Ovary (tissue), 9 donors: ENCODE measurements around the gene RAB33A. TPM values are rescaled to one million over a fixed set of nuclear protein-coding genes. Genes with fewer than 3 reads are reported as not detected.

Source experiments
- DNase-seq, 5 donors: peaks; one replicate each; pipeline ENCODE4 v3.0.0-alpha.2; 2019 to 2020
- H3K27ac ChIP-seq, 2 donors: fragments of 200-600 bp; one replicate each; pipeline versions ENCODE4 v1.5.1 to v1.8.0; 2019 to 2022
- H3K27me3 ChIP-seq: fragments of 200-600 bp; one replicate; pipeline ENCODE4 v1.8.0; 2022
- H3K36me3 ChIP-seq: fragments of 200-600 bp; sonication (generic); one replicate; pipeline ENCODE4 v1.5.1; 2019
- H3K4me1 ChIP-seq: one replicate; pipeline ENCODE4 v1.8.1; 2013; ENCODE audit warnings: mild to moderate bottlenecking, moderate library complexity; ENCODE audit not compliant: insufficient read depth
- H3K4me3 ChIP-seq: fragments of 200-600 bp; sonication (generic); one replicate; pipeline ENCODE4 v1.5.1; 2017
- H3K9me3 ChIP-seq, 2 donors: fragments of 200-600 bp in 1 of 2; sonication (generic) in 1 of 2; one replicate each; pipeline versions ENCODE4 v1.5.1 to v1.8.1; 2013 to 2019; ENCODE audit warnings: mild to moderate bottlenecking in 1 of 2, moderate library complexity in 1 of 2
- EP300 ChIP-seq: sonication (generic); formaldehyde crosslinking; IDR thresholded peaks from one replicate; pipeline ENCODE4 v1.6.1; 2017; ENCODE audit warnings: antibody characterized with exemption
- POLR2A ChIP-seq: fragments of 450-650 bp; IDR thresholded peaks from one replicate; pipeline ENCODE4 v1.6.1; 2017; ENCODE audit warnings: antibody characterized with exemption, mild to moderate bottlenecking, moderate library complexity
- WGBS, 3 donors: extraction: QIAGEN DNeasy Blood & Tissue Kit in 1 of 3; methylation state at CpG; one replicate each; pipeline versions ENCODE4 v1.1.5 to v1.1.7; 2013 to 2017; 5-methylcytosine and 5-hydroxymethylcytosine counted together
- intact Hi-C, 4 donors: fragments of 100-400 bp; cut with DNase I; formaldehyde crosslinking; loops; one replicate each; pipeline versions ENCODE4 v1.11.0 to v1.15.1; 2022 to 2023
- polyA plus RNA-seq, 2 donors: library from polyadenylated mRNA; stranded (reverse); fragments of 200-250 nt in 1 of 2; fragments of 350-450 nt in 1 of 2; fragmentation: Illumina TruSeq in 1 of 2; extraction: RNeasy Lipid Tissue Mini Kit (QIAGEN cat#74804) in 1 of 2; gene quantifications; one replicate each; pipeline ENCODE4 v1.2.3, GENCODE V29; 2013 to 2014
- total RNA-seq, 7 donors: library from RNA; depleted of rRNA in 2 of 7; stranded (reverse); fragments of >200 nt in 2 of 7; fragmentation: NEBNext Ultra II Directional in 3 of 7; extraction: Animal tissue kit (Norgen Biotek cat#: 25700) in 3 of 7; gene quantifications; one replicate each; pipeline versions ENCODE4 v1.1.0 to v1.2.4, GENCODE V29; 2016 to 2023
- TF ChIP-seq, protein P1 (sequence below), 3 donors: fragments of 450-650 bp in 2 of 3; fragments of 200-600 bp in 1 of 3; IDR thresholded peaks; one replicate each; pipeline versions ENCODE4 v1.5.1 to v1.8.0; 2016 to 2022; ENCODE audit warnings: antibody characterized with exemption in 3 of 3, mild to moderate bottlenecking in 1 of 3
- donor health status: DM: no; HTN: no; CAD: no; lungs with moderate emphysema.
- donor health status: DM: no; HTN: no; CAD: no.
- donor health status: Bipolar disorder and iron deficiency.
- donor health status: DM: yes; HTN: yes; CAD: no.
- donor health status: DM: no; HTN: no; CAD: no.
- donor health status: DM: yes; HTN: yes; CAD: no.

Gene RAB33A
- total and polyA plus RNA-seq, 9 donors, result 0.24 to 3.3 (median 1.8) TPM

- Histone ChIP-seq H3K9me3 (no peaks in the 10 kb centered on the region), H3K4me3 (no peak overlapping the region), H3K27me3 (no peaks in the 10 kb centered on the region), H3K36me3 (no peaks in the 10 kb centered on the region), H3K27ac (no peak overlapping the region), H3K4me1 (no peaks in the 10 kb centered on the region)
- TF ChIP-seq EP300, result no peak
- TF ChIP-seq POLR2A, result no peak
- TF ChIP-seq, protein P1, sequence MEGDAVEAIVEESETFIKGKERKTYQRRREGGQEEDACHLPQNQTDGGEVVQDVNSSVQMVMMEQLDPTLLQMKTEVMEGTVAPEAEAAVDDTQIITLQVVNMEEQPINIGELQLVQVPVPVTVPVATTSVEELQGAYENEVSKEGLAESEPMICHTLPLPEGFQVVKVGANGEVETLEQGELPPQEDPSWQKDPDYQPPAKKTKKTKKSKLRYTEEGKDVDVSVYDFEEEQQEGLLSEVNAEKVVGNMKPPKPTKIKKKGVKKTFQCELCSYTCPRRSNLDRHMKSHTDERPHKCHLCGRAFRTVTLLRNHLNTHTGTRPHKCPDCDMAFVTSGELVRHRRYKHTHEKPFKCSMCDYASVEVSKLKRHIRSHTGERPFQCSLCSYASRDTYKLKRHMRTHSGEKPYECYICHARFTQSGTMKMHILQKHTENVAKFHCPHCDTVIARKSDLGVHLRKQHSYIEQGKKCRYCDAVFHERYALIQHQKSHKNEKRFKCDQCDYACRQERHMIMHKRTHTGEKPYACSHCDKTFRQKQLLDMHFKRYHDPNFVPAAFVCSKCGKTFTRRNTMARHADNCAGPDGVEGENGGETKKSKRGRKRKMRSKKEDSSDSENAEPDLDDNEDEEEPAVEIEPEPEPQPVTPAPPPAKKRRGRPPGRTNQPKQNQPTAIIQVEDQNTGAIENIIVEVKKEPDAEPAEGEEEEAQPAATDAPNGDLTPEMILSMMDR (IDR thresholded peaks at IDR 0.05), result no peak
- intact Hi-C loops, result no loop called here
- no peak for DNase-seq
- WGBS, 3 donors, result 38 to 46% (median 42%) methylated on average over 2 of the region's 2 CpGs
These were observed 13.1 kb downstream of the RAB33A start for GRCh38 chrX:130184857-130185256.

- WGBS, 3 donors, result 41 to 51% (median 44%) methylated on average over 4 of the region's 4 CpGs
- no peak for TF ChIP-seq POLR2A
- TF ChIP-seq EP300, result no peak
- TF ChIP-seq, protein P1 (IDR thresholded peaks at IDR 0.05), result no peak
These were observed 14.9 kb downstream of the RAB33A start for GRCh38 chrX:130186651-130187050.

DNA sequence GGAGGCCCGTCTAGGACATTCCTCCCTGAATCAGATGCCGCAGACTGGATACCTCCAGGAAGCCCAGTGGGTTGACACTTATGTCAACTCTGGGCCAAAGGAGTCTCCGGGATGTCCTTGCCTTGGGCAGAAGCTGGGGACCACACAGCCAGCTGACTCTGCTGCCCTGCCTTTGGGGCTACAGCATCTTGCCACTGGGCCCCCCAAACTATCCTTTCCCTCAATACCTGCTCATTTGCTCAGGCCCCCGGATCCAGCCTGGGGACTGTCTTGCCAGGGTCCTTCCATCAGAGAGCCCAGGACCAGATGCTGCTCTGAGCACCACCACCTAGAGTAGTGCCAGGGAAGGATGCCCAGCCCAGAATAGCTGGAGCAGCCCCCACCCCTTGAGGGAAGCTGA is 19.0 kb downstream of the RAB33A start:
- intact Hi-C loops, result loop anchor here in 3 of 4 donors (5.0 to 10.0 kb wide), 3 partner anchors 108 to 266 kb away; no protein-coding TSS in a partner anchor
- no peak for DNase-seq
- Histone ChIP-seq H3K27me3 (no peaks in the 10 kb centered on the region), H3K9me3 (no peaks in the 10 kb centered on the region), H3K27ac (no peak overlapping the region), H3K4me3 (no peak overlapping the region), H3K36me3 (no peaks in the 10 kb centered on the region), H3K4me1 (no peaks in the 10 kb centered on the region)
- TF ChIP-seq EP300, result no peak
- TF ChIP-seq, protein P1 (IDR thresholded peaks at IDR 0.05), result no peak
- no peak for TF ChIP-seq POLR2A
- WGBS, 3 donors, result 81 to 88% (median 87%) methylated on average over 4 of the region's 4 CpGs

More at GRCh38 chrX:130186651-130187050, 14.9 kb downstream of the RAB33A start:
- intact Hi-C loops, result no loop called here
- no peak for DNase-seq
- no peaks in the 10 kb centered on the region for H3K27me3 ChIP-seq
- H3K36me3 ChIP-seq, result no peaks in the 10 kb centered on the region
- no peaks in the 10 kb centered on the region for H3K9me3 ChIP-seq
- no peak overlapping the region for H3K4me3 ChIP-seq
- no peak overlapping the region for H3K27ac ChIP-seq
- H3K4me1 ChIP-seq, result no peaks in the 10 kb centered on the region

DNA sequence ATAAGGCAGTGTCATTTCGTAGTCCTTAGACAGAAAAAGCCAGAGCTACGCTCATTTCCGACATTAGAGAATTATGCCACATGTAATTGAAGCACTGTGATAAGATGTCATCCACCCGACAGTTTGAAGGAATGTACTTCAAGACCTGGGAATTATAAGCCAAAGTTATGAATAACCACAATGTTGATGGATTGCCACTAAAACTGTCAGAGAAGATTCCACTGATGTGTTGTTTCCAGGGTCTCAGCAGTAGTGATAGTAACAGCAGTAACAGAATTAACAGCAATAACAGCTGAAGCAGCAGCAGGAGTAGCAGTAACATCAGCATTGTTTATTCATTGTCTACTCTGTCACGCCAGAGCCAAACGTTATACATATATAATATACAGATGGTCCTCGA is 24.7 kb downstream of the RAB33A start:
- no peak for TF ChIP-seq POLR2A
- no peak for TF ChIP-seq EP300
- TF ChIP-seq, protein P1 (IDR thresholded peaks at IDR 0.05), result no peak
- Histone ChIP-seq H3K27me3 (no peaks in the 10 kb centered on the region), H3K4me1 (no peaks in the 10 kb centered on the region), H3K27ac (no peak overlapping the region), H3K36me3 (no peaks in the 10 kb centered on the region), H3K4me3 (no peak overlapping the region), H3K9me3 (no peaks in the 10 kb centered on the region)
- WGBS, 3 donors, result 60 to 69% (median 68%) methylated on average over 7 of the region's 7 CpGs
- no peak for DNase-seq
- intact Hi-C loops, result loop anchor here in 1 of 4 donors (10.0 kb wide), 1 partner anchor 272 kb away; no protein-coding TSS in a partner anchor
